Measurements from ENCODE around the gene NEXN.

DNA sequence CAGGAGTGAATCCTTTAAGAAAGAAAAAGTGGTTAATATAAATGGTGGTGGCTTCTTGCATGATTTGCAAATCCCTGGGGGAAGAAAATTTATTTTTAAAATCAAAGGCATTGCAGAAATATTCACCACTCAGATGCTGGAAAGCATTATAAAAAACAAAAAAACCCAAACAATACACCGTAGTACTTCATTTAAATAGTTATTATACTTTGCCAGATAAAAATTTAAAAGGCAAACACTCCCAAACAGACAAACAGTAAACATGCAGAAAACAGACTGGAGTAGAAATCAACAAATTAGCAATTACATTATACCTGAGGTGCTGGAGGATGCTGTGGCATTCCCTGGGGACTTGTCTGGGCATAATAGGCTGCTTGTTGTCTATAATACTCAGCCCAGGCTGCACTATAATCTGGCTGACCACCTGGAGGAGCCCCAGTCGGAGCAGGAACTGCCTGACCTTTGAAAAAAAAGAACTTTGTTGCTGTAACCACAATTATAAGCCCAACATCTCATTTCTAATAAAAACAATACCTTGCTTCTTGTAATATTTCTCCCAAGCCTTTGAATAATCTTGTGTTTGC lies 60.5 kb downstream of the NEXN start:
- TF ChIP-seq, protein P1, sequence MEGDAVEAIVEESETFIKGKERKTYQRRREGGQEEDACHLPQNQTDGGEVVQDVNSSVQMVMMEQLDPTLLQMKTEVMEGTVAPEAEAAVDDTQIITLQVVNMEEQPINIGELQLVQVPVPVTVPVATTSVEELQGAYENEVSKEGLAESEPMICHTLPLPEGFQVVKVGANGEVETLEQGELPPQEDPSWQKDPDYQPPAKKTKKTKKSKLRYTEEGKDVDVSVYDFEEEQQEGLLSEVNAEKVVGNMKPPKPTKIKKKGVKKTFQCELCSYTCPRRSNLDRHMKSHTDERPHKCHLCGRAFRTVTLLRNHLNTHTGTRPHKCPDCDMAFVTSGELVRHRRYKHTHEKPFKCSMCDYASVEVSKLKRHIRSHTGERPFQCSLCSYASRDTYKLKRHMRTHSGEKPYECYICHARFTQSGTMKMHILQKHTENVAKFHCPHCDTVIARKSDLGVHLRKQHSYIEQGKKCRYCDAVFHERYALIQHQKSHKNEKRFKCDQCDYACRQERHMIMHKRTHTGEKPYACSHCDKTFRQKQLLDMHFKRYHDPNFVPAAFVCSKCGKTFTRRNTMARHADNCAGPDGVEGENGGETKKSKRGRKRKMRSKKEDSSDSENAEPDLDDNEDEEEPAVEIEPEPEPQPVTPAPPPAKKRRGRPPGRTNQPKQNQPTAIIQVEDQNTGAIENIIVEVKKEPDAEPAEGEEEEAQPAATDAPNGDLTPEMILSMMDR (conservative IDR thresholded peaks at IDR 0.05), result no peak; the same call in 1 of the 2 replicates
- TF ChIP-seq ZFX (IDR thresholded peaks at IDR 0.05), result no peak
